CD1c-positive myeloid dendritic cell (primary cell): Measurements from ENCODE around the gene PDIK1L.

Source experiments
- DNase-seq: peaks from one replicate; pipeline ENCODE4 v3.0.0-alpha.2; 2016; ENCODE audit errors: extremely low spot score

PDIK1L gene

GRCh38 chr1:26111530-26112406 is at the start of gene PDIK1L:
PDIK1L (plus strand) TSS chr1:26111824; CDS start chr1:26114309, 2,485 bp downstream.
- DNase-seq: peak; percentile 98

DNA sequence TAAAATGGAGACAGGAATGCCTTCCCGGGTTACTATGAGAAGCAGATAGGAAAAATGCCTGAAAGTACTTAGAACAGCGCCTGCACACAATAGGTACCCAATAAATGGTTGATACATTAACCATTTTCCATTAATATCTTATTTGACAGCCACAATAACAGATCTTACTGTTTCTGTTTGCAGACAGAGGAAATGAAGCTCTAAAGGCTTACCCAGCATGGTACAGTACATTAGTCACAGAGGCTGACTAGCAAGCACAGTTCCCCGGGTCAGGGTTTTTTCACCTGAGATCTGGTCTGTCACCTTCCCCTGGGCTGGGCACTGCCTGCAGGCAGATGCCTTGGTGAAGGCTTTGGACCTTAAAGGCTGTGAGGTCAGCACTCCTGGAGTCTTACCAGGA is 47.1 kb upstream of the PDIK1L start:
- no peak for DNase-seq

GRCh38 chr1:26066160-26066559 is 45.5 kb upstream of the PDIK1L start:
- no peak for DNase-seq

DNA sequence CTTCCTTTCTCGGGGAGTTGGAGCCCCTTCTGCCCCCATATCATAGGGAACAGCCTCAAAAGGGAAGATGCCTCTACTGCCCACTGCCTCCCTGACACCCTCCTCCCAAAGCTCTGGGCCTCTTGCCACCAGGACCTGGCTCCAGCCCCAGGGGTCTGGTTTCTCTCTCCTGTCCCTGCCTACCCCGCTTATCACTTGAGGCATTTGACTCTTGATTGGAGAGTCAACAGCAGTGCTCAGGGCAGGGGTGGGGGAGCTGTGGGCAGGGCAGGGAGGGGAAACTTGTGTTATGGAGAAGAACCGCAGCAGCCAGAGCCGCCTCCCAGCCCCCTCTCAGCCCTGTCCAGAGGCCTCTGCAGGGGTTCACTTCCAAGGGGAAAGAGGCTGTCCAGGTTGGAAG is 44.8 kb upstream of the PDIK1L start:
- no peak for DNase-seq

DNA sequence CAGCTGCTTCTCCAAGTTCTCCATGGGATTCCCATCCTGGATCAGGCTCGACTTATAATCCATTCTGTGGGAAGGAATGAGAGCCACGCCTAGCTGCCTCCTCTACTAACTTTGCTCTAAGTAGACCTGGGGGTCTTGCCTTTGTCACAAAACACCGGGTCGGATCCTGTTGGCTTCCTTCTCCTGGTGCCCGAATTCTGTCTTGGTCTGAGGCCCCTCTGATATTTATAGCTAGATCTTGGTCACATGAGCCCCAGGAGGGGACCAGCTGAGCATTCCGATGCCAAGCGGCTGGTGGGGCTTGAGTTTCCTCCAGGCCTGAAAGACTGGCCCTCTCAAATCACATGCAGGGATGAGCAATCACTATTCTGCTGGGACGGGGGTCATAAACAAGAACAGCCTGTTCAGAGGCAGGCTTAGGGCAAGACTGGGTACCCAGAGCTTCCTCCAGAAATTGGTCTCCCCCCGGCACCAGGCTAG is 44.2 kb upstream of the PDIK1L start, which contains the start of gene TRIM63:
TRIM63 (minus strand) TSS at position 199 of the 480 bp plus-strand sequence; CDS start at position 63, 136 bp downstream.
- DNase-seq: no peak

DNA sequence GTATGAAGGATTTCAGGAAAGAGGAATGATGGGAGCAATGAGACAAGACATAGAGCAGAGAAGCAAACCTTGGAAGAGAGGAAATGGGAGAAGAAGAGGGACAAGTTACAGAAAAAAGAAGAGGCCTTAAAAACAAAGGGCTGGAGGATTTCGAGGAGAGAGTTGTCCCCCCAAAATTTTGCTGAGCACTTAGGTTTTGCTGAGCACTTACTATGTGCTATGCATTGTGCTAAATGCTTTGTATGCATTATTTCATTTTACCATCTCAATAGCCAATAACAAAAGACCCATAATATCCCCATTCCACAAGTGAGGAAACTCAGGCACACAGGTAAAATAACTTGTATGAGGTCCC is 41.7 kb upstream of the PDIK1L start:
- DNase-seq: no peak

DNA sequence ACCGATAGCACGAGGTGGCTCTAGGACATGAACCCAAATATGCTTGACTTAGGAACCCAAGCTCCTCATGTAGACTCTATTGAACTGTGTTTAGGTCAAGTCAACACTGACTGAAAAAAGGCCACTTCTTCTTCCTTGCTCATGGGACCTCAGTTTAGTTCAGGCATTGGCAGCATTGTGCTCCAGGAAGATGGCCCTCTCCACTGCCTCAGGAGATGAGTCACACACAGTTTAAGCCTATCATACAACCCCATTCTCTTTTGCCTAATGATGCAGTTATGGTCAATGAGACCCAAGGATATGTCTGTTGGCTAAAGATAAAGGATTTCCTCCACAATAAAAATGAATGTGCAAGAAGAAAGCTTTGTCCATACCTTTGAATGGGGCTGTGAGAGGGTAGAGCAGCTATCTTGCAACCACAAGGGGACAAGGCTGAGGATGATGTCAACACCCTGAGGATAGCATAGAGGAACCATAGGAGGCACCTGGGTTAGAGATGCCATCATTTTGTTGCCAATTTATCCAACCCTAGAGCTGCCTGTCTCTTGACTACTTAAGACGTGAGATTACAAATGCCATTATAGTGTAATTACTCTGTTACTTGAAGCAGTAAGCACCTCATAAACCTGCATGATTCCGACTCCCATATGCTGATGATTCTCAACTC is 41.2 kb upstream of the PDIK1L start:
- no peak for DNase-seq

DNA sequence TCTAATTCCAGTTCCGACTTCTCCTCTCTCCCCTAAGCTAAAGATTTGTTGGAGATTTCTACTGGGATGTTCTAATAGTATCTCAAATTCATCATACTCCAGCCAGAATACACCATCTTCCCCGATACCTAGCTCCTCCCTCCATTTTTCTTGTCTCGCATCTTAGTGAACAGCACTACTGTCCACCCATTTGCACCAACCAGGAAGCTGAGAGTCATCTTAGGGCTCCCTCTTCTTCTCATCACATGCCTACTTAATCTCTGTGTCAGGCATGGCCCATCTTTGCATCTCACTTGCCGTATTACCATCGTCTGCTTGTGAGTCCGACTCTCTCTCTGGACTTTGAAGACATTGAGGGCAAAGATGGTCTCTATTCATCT is 40.7 kb upstream of the PDIK1L start:
- no peak for DNase-seq

- DNase-seq: no peak
These were observed 39.3 kb upstream of the PDIK1L start for GRCh38 chr1:26072305-26072704.

DNA sequence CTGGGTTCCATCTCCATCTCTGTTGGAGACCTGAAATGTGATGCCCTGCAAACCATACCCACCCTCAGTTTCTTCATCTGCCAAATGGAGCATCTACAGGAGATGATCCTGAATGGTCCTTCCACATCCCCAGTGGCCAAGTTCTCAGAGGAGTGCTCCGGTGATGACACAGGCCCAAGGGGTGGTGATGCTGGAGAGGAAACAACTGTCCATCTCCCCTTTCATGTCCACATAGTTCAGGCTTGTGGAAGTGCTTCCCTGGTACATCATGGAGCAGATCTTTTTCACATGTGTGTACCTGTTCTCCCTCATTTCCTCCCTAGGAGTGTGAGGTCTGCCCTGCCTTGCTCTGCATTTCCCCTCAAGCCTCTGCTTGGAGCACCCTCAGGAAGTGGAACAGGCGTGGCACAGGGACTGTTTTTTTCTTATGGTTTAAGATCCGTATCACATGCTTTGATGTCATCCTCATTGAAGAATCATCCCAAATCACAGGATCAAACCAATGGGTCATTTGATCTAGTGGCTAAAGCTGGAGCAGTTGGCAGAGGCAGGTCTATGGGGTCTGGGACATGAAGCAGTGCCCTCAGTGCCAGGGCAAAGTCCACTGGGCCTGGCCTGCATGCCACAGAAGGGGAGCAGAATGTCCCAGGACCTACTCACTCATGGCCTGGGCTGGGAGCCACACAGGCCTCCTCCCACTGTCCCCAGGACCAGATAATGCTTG is 36.0 kb upstream of the PDIK1L start:
- DNase-seq: no peak

DNA sequence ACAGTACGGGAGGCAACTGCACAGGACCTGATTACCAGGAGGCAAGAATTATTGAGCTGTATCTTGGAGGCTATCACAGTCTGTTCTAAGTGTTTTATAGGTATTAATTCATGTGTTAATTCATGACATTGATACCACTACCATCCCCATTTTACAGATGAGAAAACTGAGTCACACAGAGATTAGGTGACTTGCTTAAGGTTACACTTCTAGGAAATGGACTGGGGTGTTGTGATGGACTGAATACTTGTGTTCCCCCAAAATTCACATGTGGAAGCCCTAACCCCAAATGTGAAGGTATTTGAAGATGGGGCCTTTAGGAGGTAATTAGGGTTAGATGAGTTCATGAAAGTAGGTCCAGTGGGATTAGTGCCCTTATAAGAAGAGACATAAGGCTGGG is 34.1 kb upstream of the PDIK1L start:
- DNase-seq: no peak

- no peak for DNase-seq
These were observed 33.1 kb upstream of the PDIK1L start for GRCh38 chr1:26078286-26079177.

DNA sequence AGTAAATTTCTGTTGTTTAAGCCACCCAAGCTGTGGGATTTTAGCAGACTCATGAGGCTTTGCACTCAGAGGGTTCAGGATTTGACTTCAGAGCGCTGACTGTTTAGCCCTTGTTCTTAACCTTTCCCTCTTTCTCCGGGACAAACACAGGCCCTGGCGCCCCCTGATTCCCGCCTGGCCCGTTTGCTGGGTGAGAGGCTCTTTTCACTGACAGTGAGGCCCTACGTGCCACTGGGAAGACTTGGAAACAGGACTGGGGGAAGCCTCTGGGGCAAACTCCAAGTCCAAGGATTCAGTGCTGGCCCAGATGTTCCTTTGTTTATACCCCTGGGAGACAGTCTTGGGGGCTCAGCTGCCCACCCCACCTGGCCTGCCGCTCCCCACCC is 32.5 kb upstream of the PDIK1L start:
- DNase-seq: no peak

DNA sequence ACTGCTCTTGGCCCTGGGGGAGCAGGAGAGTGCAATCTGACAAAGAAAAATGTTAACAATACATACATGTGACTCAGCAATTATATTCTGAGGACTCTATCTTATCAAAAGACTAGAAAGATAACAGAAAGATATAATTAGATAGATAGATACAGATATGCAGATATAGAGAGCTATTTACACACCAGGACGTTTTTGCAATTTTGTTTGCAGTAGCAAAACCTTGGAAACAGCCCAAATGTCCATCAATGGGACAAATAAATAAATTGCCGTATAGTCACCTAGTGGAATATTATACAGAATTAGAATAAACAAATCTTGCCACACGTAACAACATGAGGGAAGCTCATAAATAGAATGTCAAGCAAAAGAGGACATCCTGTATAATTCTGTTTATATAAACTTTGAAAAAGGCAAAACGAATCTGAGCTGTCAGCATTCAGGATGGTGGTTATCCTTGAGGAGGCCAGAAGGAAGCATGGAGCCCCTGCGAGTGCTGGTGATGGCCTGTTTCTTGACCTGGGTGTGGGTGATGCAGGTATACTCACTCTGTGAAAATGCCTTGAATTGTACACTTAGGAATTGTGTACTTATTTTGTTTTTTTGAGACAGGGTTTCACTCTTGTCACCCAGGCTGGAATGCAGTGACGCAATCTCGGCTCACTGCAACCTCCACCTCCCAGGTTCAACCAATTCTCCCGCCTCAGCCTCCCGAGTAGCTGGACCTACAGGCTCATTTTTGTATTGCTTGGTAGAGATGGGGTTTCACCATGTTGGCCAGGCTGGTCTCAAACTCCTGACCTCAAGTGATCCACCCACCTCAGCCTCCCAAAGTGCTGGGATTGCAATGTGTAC is 31.4 kb upstream of the PDIK1L start:
- DNase-seq: no peak

DNA sequence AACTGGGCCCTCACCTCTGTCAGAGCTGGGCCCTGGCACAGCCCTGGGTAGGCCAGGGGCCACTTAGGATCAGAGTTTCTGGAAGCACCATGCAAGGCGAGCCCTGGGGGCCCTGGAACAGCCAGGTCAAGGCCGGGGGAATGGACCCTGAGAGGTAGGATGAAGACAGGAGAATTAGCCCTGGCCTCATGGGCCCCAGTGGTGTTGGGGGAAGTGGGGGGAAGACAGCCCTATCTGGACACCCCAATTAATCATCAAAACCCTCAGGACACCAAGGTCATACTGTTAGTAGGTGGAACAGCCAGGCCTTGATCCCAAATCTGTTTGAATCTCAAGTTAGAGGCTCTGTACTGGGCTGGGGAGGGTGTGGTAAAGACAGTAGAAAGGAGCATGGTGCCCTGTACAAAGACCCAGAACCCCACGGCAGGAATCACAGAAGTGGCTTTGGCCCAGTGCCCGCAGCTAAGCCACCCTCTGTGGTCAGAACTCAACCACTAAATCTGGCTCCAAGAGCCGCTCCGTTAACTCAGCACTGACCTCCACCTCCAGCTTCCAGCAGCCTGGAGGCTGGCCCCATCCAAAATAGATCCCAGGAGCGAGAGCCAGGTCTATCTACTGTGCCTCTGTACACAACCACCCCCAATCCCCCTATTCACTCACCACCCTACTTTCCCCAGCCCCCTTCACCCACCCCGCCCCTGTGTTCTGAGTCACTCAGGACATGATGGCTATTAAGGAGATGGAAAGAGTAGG is 30.2 kb upstream of the PDIK1L start:
- DNase-seq: no peak

DNA sequence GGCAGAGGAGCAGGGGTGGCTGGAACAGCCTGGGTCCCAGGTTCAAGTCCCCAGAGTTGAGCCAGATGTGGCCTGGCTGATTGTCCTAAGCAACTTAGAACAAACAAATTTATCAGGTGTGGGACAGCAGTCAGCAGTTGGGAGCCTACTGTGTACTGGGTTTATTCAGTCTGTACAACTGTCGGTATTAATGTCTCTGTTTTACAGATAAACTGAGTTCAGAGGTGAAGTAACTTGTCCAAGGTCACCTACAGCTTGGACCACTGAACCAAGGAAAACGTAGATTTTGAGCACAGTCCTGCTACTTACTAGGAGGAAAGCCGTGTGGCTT is 29.6 kb upstream of the PDIK1L start:
- no peak for DNase-seq

GRCh38 chr1:26083208-26083607 is 28.4 kb upstream of the PDIK1L start:
- no peak for DNase-seq

DNA sequence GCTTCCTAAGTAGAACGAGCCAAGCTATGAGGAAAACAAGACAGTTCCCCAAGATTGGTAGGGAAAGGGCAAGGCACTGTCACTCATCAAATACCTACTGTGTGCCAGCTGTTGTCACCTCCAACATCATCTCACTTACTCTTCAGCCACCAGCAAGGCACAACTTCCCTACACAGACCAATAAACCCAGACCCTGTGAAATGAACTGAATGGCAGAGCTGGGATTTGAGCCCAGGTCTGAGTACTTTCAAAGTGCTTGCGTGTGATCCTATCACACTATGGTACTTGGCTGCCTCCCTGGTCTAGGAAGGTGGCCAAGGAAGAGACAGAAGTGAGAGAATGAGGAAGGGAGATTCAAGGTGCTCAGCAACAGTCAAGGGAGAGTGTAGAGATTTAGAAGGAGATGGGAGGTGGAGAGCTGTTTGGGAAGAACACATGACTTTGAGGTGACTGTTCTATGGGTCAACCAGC is 27.5 kb upstream of the PDIK1L start:
- DNase-seq: no peak

GRCh38 chr1:26084844-26085243 is 26.8 kb upstream of the PDIK1L start:
- no peak for DNase-seq

- no peak for DNase-seq
These were observed 22.5 kb upstream of the PDIK1L start for GRCh38 chr1:26089125-26089524.
